ENCODE measurements around the gene EPN3.

DNA sequence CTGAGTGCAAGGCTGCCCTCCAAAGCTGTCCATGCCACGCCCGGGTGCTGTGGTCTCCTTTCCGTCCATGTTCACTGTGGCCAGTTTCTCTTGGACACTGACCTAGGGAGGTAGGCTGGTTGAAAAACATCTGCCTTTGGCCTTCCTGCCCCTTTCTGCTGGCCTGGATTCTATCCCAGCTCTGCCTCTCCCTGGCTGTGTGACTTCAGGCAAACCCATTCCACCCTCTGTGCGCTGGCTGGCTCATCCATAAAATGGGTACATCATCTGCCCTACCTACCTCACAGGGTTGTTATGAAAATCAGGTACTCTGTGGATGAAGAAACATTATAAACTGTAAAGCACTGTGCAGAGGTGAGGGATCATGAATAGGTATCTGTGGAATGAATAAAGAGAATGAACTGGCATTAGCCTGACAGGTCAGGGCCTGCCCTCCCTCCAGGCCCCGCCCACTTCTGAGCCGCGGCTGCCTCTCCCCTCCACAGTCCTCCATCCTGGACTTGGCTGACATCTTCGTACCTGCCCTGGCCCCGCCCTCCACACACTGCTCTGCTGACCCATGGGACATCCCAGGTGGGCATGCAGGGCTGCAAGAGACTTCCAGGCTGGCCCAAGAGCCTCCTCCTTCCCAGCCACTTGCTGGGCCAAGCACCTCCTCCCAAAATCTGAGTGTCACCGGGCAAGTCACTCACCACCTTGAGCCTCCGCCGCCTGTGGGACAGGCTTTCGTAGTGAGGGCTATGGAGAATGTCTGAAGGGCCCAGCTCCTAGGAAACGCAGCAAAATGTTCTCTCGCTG is 7.4 kb downstream of the EPN3 start:
- TF ChIP-seq, protein P1, sequence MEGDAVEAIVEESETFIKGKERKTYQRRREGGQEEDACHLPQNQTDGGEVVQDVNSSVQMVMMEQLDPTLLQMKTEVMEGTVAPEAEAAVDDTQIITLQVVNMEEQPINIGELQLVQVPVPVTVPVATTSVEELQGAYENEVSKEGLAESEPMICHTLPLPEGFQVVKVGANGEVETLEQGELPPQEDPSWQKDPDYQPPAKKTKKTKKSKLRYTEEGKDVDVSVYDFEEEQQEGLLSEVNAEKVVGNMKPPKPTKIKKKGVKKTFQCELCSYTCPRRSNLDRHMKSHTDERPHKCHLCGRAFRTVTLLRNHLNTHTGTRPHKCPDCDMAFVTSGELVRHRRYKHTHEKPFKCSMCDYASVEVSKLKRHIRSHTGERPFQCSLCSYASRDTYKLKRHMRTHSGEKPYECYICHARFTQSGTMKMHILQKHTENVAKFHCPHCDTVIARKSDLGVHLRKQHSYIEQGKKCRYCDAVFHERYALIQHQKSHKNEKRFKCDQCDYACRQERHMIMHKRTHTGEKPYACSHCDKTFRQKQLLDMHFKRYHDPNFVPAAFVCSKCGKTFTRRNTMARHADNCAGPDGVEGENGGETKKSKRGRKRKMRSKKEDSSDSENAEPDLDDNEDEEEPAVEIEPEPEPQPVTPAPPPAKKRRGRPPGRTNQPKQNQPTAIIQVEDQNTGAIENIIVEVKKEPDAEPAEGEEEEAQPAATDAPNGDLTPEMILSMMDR (IDR thresholded peaks at IDR 0.05): no peak
- TF ChIP-seq EP300 (IDR thresholded peaks at IDR 0.05): no peak

All from suprapubic skin (tissue), 3 donors.